Loucy (cell line): ENCODE measurements around the gene CAPN9.

Experiments
- CTCF ChIP-seq: fragments of 200-600 bp; sonication (generic); conservative IDR thresholded peaks from 2 replicates; pipeline ENCODE4 v1.5.1; 2014; ENCODE audit warnings: mild to moderate bottlenecking, antibody characterized with exemption, low read length
- EZH2phosphoT487 ChIP-seq: fragments of 200-600 bp; IDR thresholded peaks from 2 replicates; pipeline ENCODE4 v1.6.1; 2018; ENCODE audit warnings: antibody characterized with exemption, mild to moderate bottlenecking, moderate library complexity, borderline replicate concordance

GRCh38 chr1:230828421-230828820 is 81.2 kb downstream of the CAPN9 start:
- TF ChIP-seq CTCF (no peak), EZH2phosphoT487 (no peak)
